ENCODE data around the gene MYO7B. TPM values are rescaled to one million over a fixed set of nuclear protein-coding genes. Genes with fewer than 3 reads are reported as not detected.

The MYO7B gene
- total and polyA plus RNA-seq, 2 donors (not counting 1 experiment from before 2014, with no cell fraction given), result 5.0 to 68.2 TPM

GRCh38 chr2:127641133-127641532 is 105.7 kb downstream of the MYO7B start:
- H2AFZ ChIP-seq (ENCODE audit: insufficient read depth, low read depth, low read length, poor library complexity, severe bottlenecking), result no peak overlapping the region
- POLR2A ChIA-PET, result interaction anchor here (0.6 to 0.8 kb wide), 2 partner anchors 11 to 168 kb away, joined by 3 read pairs; no protein-coding TSS in a partner anchor
- no peaks in the 10 kb centered on the region for H3K9me3 Mint-ChIP-seq (ENCODE audit: insufficient read depth)
- TF ChIP-seq EZH2 (IDR thresholded peaks at IDR 0.05; ENCODE audit: borderline replicate concordance, insufficient read depth, low read depth, low read length, poor library complexity, severe bottlenecking) (no peak), CTCF (IDR thresholded peaks at IDR 0.05) (no peak)
- H3K4me2 ChIP-seq (replicated peaks; ENCODE audit: low read depth, low read length, poor library complexity, severe bottlenecking), result peak overlapping the region; percentile 73
- H3K4me1 Mint-ChIP-seq, result peaks cover 61% of the 10 kb centered on the region
- H3K27me3 ChIP-seq (replicated peaks in 1 of 4; ENCODE audit: control extremely low read depth in 1 of 4, control insufficient read depth in 3 of 4, insufficient read depth in 4 of 4, low read length in 3 of 4), result no peaks in the 10 kb centered on the region
- CTCF ChIA-PET, result interaction anchor here (1.2 to 19.3 kb wide), 4 partner anchors 9 to 48 kb away, joined by 3 to 553 read pairs (median 6); no protein-coding TSS in a partner anchor
- ATAC-seq (ENCODE audit: low read depth) (no peak), DNase-seq (no peak)
- peak overlapping the region in 1 of 2 donors; percentile 14 for H3K27ac ChIP-seq (ENCODE audit: low read length in 2 of 2)
- peak overlapping the region; percentile 95 for H3K27ac Mint-ChIP-seq
- H4K20me1 ChIP-seq (ENCODE audit: control insufficient read depth, insufficient read depth, low read length, poor library complexity, severe bottlenecking), result no peaks in the 10 kb centered on the region
- H3K9me3 ChIP-seq (ENCODE audit: control extremely low read depth in 1 of 3, control insufficient read depth in 2 of 3, insufficient read depth in 1 of 3, low read length in 2 of 3), result no peaks in the 10 kb centered on the region
- 90% methylated on average over 6 of the region's 6 CpGs for WGBS (ENCODE audit: insufficient coverage)
- H3K36me3 ChIP-seq (replicated peaks in 1 of 2; ENCODE audit: control extremely low read depth in 1 of 2, control insufficient read depth in 1 of 2, extremely low read depth in 1 of 2, insufficient read depth in 2 of 2, low read length in 1 of 2), result no peaks in the 10 kb centered on the region
- H3K4me3 Mint-ChIP-seq, result peak overlapping the region; percentile 29
- peaks cover 61 to 70% of the 10 kb centered on the region in 2 donors for H3K4me1 ChIP-seq (ENCODE audit: control insufficient read depth in 2 of 2, insufficient read depth in 2 of 2, low read length in 2 of 2)
- intact Hi-C loops (cut with micrococcal nuclease), result loop anchor here (2.0 kb wide), 1 partner anchor 50 kb away; no protein-coding TSS in a partner anchor
- H3K79me2 ChIP-seq (ENCODE audit: control insufficient read depth, insufficient read depth, low read length), result no peaks in the 10 kb centered on the region
- H3K9ac ChIP-seq (ENCODE audit: low read length), result peak overlapping the region; percentile 34
- no peaks in the 10 kb centered on the region for H3K27me3 Mint-ChIP-seq
- peak overlapping the region in 1 of 5 experiments; percentile 33 for H3K4me3 ChIP-seq (ENCODE audit: control extremely low read depth in 1 of 5, extremely low read depth in 1 of 5, insufficient read depth in 1 of 5, low read depth in 2 of 5, low read length in 4 of 5)

- Histone ChIP-seq H3K4me2 (replicated peaks; ENCODE audit: low read depth, low read length, poor library complexity, severe bottlenecking) (peak overlapping the region; percentile 73), H3K9ac (ENCODE audit: low read length) (peak overlapping the region; percentile 34), H3K27me3 (replicated peaks in 1 of 4; ENCODE audit: control extremely low read depth in 1 of 4, control insufficient read depth in 3 of 4, insufficient read depth in 4 of 4, low read length in 3 of 4) (no peaks in the 10 kb centered on the region), H3K4me3 (ENCODE audit: control extremely low read depth in 1 of 5, extremely low read depth in 1 of 5, insufficient read depth in 1 of 5, low read depth in 2 of 5, low read length in 4 of 5) (peak overlapping the region in 3 of 5 experiments; percentile 23 to 33 (median 25)), H3K27ac (ENCODE audit: low read length in 2 of 2) (peak overlapping the region; percentile 14 to 55), H3K79me2 (ENCODE audit: control insufficient read depth, insufficient read depth, low read length) (no peaks in the 10 kb centered on the region), H4K20me1 (ENCODE audit: control insufficient read depth, insufficient read depth, low read length, poor library complexity, severe bottlenecking) (no peaks in the 10 kb centered on the region), H3K4me1 (ENCODE audit: control insufficient read depth in 2 of 2, insufficient read depth in 2 of 2, low read length in 2 of 2) (peaks cover 53 to 69% of the 10 kb centered on the region in 2 donors), H3K36me3 (replicated peaks in 1 of 2; ENCODE audit: control extremely low read depth in 1 of 2, control insufficient read depth in 1 of 2, extremely low read depth in 1 of 2, insufficient read depth in 2 of 2, low read length in 1 of 2) (no peaks in the 10 kb centered on the region), H3K9me3 (ENCODE audit: control extremely low read depth in 1 of 3, control insufficient read depth in 2 of 3, insufficient read depth in 1 of 3, low read length in 2 of 3) (no peaks in the 10 kb centered on the region), H2AFZ (ENCODE audit: insufficient read depth, low read depth, low read length, poor library complexity, severe bottlenecking) (peak overlapping the region; percentile 75)
- peaks cover 59% of the 10 kb centered on the region for H3K4me1 Mint-ChIP-seq
- intact Hi-C loops (cut with micrococcal nuclease), result loop anchor here (2.0 kb wide), 1 partner anchor 51 kb away; no protein-coding TSS in a partner anchor
- WGBS (ENCODE audit: insufficient coverage), result 39% methylated on average over 24 of the region's 25 CpGs
- no peak overlapping the region for H3K4me3 Mint-ChIP-seq
- POLR2A ChIA-PET, result interaction anchor here (0.8 kb wide), 1 partner anchor 12 kb away, joined by 3 read pairs; no protein-coding TSS in a partner anchor
- CTCF ChIA-PET, result interaction anchor here (1.0 to 19.3 kb wide), 4 partner anchors 8 to 49 kb away, joined by 3 to 553 read pairs (median 6); no protein-coding TSS in a partner anchor
- H3K27me3 Mint-ChIP-seq, result no peaks in the 10 kb centered on the region
- H3K9me3 Mint-ChIP-seq (ENCODE audit: insufficient read depth), result no peaks in the 10 kb centered on the region
- peak; percentile 41 for DNase-seq
- ATAC-seq (ENCODE audit: low read depth), result no peak
- TF ChIP-seq EZH2 (IDR thresholded peaks at IDR 0.05; ENCODE audit: borderline replicate concordance, insufficient read depth, low read depth, low read length, poor library complexity, severe bottlenecking) (no peak), CTCF (IDR thresholded peaks at IDR 0.05) (no peak)
- H3K27ac Mint-ChIP-seq, result peak overlapping the region; percentile 70
Observed at GRCh38 chr2:127641846-127642507, 106.5 kb downstream of the MYO7B start.

All from B cell (primary cell).